Measurements from ENCODE around the gene GRHL3. TPM values are rescaled to one million over a fixed set of nuclear protein-coding genes. Genes with fewer than 3 reads are reported as not detected.

The GRHL3 gene
- total RNA-seq, 1 donor from 2014 or later: 0.80 TPM

- DNase-seq: no peak
- Histone ChIP-seq H3K27me3 (ENCODE audit: low read depth) (no peaks in the 10 kb centered on the region), H3K9me3 (no peaks in the 10 kb centered on the region), H3K27ac (no peak overlapping the region), H3K4me1 (no peaks in the 10 kb centered on the region), H3K4me3 (no peak overlapping the region), H3K36me3 (peaks cover 10% of the 10 kb centered on the region)
- intact Hi-C loops (cut with DNase I): no loop called here
- TF ChIP-seq CTCF (IDR thresholded peaks at IDR 0.05): no peak
- peak in 1 of 2 donors; percentile 34 for ATAC-seq
Measured at GRCh38 chr1:24373044-24373443, 53.9 kb downstream of the GRHL3 start.

- H3K4me1 ChIP-seq: no peaks in the 10 kb centered on the region
- no peaks in the 10 kb centered on the region for H3K27me3 ChIP-seq (ENCODE audit: low read depth)
- H3K9me3 ChIP-seq: no peaks in the 10 kb centered on the region
- ATAC-seq (no peak), DNase-seq (no peak)
- intact Hi-C loops (cut with DNase I): no loop called here
- H3K27ac ChIP-seq: no peak overlapping the region
- TF ChIP-seq CTCF (IDR thresholded peaks at IDR 0.05): no peak
- H3K4me3 ChIP-seq: no peak overlapping the region
- H3K36me3 ChIP-seq: peaks cover 11% of the 10 kb centered on the region
Measured at GRCh38 chr1:24373710-24374109, 54.6 kb downstream of the GRHL3 start.

- Histone ChIP-seq H3K4me3 (no peak overlapping the region), H3K36me3 (peaks cover 15% of the 10 kb centered on the region), H3K27me3 (ENCODE audit: low read depth) (no peaks in the 10 kb centered on the region), H3K4me1 (no peaks in the 10 kb centered on the region), H3K27ac (no peak overlapping the region), H3K9me3 (no peaks in the 10 kb centered on the region)
- intact Hi-C loops (cut with DNase I): no loop called here
- TF ChIP-seq CTCF (IDR thresholded peaks at IDR 0.05): no peak
- ATAC-seq (no peak), DNase-seq (no peak)
Measured at GRCh38 chr1:24374891-24375786, 56.0 kb downstream of the GRHL3 start.

- intact Hi-C loops (cut with DNase I): loop anchor here (10.0 kb wide), 1 partner anchor 175 kb away; no protein-coding TSS in a partner anchor
- peaks cover 17% of the 10 kb centered on the region for H3K4me1 ChIP-seq
- no peak overlapping the region for H3K4me3 ChIP-seq
- no peaks in the 10 kb centered on the region for H3K27me3 ChIP-seq (ENCODE audit: low read depth)
- ATAC-seq (no peak), DNase-seq (no peak)
- H3K36me3 ChIP-seq: peaks cover 19% of the 10 kb centered on the region
- no peak overlapping the region for H3K27ac ChIP-seq
- no peaks in the 10 kb centered on the region for H3K9me3 ChIP-seq
- no peak for TF ChIP-seq CTCF (IDR thresholded peaks at IDR 0.05)
Measured at GRCh38 chr1:24379733-24380315, 60.7 kb downstream of the GRHL3 start.

- Histone ChIP-seq H3K4me1 (peaks cover 24% of the 10 kb centered on the region), H3K9me3 (no peaks in the 10 kb centered on the region), H3K27me3 (ENCODE audit: low read depth) (no peaks in the 10 kb centered on the region), H3K27ac (no peak overlapping the region), H3K4me3 (no peak overlapping the region), H3K36me3 (peaks cover 19% of the 10 kb centered on the region)
- ATAC-seq (no peak), DNase-seq (no peak)
- intact Hi-C loops (cut with DNase I): loop anchor here (10.0 kb wide), 1 partner anchor 176 kb away; no protein-coding TSS in a partner anchor
- no peak for TF ChIP-seq CTCF (IDR thresholded peaks at IDR 0.05)
Measured at GRCh38 chr1:24380508-24380907, 61.4 kb downstream of the GRHL3 start.

Data from lower lobe of right lung (tissue), 2 donors.